Measurements from ENCODE around the gene FOXG1.
A peak's percentile ranks its signal among the peaks of the same experiment; 100 is the strongest.

The FOXG1 gene

DNA sequence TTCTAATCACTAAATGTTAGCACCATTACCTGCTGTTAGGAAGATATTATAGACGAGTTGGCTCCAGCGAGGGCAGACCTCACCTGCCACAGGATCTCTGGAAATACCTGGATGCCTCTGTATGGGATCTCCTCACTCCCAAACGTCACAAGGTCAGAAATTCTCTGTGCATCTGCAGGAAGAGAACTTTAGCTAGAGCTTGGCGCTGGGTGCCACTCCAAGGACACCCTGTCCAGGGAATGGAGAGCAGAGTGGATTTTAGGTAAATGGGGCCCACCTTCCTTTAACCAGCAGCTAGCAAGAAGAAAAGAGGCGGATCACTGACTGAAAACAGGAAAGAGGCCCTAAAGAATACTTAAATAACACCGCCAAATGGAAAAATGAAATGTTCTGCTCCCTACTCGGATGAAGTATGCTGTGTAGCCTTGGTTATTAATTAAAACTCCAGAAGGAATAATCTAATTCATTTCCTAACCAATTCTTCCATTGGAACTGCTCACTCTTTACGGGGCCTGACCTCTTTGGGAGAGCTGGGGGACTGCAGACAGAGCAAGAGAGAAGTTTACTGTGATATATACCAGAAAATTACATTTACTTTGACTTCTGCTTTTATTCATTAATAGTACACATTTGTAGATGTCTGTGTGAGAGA is 4.2 kb upstream of the FOXG1 start:
- peak in 1 of 2 experiments; percentile 63 for DNase-seq

DNA sequence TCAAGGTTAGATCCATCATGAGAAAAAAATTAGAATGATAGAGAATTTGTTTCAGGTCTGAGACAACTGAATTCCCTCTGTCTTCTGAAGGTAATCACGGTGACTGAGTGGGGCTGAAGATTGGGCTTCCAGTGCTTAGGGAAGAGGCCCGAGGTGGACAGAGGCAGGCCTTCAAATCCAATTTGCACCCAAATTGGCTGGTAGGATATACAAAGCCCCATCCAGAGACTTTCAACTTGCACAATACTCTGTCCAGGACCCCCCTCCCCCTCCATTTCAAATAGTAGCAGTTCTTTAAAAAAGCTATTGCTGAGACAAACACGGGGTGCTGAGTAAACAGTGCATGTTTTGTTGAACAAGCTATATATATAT is 3.6 kb upstream of the FOXG1 start:
- peak in 1 of 2 experiments; percentile 29 for DNase-seq

DNA sequence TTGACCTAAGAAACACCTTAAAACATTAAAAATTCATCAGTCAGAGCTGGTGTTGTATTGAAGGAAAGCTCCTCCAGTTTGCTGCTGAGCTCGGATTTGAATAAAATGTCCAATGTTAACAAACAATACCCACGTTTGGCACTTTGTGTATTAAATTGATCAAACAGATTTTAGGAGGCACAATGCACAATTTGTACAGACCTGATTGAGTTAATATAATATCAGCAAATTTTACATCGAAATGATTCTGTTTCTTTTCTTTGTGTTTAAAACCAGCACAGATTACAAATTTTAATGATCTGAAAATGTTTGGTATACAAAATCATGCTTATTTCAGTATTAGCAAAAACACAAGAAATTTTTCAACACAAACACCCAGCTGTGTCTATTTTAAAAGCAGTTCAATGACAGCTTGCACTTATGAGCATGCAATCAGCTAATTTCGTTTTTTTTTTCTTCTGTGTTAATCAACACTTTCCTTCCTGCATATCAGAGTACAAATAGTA is 2.8 kb upstream of the FOXG1 start:
- DNase-seq: no peak

DNA sequence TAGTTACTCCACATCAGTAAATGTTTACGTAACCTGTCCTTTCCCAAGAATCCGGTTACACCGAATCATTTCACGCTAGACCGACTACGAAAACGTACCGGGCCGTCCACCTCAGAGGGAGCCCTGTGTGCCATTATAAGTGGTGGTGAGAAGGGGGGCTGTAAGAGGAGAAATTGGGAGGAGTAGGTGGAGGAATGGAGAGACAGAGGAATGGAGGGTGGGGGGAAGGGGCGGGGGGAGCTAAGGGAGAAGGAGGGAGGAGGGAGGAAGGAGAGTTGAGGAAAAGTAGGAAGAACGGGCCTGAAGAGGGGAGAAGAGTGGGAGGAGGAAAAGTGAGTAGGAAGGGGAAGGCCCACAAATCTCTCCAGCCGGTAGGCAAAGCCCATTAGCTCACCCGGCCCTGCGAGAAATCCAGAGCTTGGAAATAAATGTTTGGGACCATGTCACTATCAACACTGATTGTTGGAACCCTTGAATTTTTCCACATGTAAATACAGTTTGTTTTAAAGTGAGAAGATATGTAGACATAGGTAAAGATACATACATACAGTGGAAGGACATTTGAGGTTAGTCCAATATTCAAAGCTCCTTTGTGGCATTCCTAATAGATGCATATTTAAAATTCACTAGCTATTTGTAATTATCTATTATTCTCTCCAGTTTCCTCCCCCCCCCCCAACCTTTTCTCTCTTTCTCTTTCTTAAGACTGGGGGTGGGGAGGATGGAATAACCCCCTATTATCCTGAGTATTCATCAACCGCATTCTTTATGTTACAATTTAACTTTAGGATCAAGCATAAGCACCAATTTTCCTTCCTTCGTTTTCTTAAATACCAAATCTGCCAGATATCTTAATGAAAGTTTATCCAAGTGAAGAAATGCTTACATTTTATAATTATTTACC is 2.1 kb upstream of the FOXG1 start:
- DNase-seq: peak; percentile 83 to 95

DNA sequence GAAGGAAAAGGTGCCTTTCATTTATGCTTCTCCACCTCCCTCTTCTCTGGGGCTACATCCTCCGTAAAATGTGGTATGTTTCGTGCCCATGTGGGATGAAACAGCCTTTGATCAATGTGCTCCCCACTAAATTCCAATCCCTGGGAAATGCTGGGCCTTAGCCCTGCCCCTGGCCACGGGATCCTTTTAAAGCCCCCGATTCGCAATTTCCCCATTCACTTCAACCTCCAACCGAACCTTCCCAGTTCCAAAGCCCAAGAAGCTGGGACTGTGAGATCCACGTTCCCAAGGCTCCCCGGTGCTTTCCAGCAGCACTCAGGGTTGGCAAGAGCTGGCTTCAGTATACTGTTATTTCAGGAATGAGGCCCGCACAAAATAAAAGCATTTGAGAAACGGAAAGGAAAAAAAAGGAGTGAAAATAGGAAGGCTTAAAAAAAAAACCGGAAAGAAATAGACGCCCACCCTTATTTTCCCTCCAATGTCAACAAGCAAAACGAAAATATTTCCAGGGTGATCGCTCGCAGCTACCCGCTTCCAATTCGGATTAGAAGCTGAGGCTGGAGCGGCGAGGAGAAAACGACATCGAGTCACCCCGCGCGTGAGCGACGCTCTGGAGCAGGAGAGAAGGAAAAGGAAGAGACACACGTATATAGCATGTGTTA is 1.3 kb upstream of the FOXG1 start:
- DNase-seq: peak in 1 of 2 experiments; percentile 74

DNA sequence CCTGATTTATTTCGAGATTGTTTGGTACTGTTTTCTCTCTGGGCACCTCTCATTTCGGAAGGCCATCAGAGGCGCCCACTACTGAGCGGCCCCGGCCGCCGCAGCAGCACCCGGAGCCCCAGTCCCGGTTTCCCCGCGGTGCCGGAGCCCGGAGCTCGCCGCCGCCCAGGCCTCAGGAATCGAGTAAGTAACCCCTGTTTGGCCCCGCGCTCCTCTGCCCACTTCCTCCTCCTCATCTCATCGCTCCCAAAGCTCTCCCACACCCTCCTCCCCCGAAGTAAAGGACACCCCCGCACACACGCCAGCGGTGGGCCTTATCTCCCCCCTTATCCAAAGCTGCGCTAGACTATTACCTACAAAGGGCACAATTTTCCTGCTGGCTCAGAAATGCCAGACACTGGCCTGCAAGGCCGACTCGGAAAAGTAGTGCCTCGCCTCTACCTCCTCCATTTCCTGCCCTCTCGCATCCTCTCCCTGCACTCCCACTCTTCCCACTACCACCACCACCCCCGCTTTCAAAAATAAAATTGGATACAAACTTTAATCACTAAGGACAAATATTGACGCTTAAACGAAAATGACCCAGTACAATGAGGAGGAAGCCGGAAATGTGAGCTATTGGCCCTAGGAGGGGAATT is 637 bp upstream of the FOXG1 start:
- DNase-seq: peak in 1 of 2 experiments; percentile 86

DNA sequence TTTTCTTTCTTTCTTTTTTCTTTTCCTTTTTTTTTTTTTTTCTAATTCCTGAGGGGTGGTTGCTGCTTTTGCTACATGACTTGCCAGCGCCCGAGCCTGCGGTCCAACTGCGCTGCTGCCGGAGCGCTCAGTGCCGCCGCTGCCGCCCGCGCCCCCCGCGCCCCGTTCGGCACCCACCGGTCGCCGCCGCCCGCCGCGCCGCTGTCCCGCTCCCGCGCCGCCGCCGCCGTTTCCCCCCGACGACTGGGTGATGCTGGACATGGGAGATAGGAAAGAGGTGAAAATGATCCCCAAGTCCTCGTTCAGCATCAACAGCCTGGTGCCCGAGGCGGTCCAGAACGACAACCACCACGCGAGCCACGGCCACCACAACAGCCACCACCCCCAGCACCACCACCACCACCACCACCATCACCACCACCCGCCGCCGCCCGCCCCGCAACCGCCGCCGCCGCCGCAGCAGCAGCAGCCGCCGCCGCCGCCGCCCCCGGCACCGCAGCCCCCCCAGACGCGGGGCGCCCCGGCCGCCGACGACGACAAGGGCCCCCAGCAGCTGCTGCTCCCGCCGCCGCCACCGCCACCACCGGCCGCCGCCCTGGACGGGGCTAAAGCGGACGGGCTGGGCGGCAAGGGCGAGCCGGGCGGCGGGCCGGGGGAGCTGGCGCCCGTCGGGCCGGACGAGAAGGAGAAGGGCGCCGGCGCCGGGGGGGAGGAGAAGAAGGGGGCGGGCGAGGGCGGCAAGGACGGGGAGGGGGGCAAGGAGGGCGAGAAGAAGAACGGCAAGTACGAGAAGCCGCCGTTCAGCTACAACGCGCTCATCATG is 654 bp downstream of the FOXG1 start:
- no peak for DNase-seq

DNA sequence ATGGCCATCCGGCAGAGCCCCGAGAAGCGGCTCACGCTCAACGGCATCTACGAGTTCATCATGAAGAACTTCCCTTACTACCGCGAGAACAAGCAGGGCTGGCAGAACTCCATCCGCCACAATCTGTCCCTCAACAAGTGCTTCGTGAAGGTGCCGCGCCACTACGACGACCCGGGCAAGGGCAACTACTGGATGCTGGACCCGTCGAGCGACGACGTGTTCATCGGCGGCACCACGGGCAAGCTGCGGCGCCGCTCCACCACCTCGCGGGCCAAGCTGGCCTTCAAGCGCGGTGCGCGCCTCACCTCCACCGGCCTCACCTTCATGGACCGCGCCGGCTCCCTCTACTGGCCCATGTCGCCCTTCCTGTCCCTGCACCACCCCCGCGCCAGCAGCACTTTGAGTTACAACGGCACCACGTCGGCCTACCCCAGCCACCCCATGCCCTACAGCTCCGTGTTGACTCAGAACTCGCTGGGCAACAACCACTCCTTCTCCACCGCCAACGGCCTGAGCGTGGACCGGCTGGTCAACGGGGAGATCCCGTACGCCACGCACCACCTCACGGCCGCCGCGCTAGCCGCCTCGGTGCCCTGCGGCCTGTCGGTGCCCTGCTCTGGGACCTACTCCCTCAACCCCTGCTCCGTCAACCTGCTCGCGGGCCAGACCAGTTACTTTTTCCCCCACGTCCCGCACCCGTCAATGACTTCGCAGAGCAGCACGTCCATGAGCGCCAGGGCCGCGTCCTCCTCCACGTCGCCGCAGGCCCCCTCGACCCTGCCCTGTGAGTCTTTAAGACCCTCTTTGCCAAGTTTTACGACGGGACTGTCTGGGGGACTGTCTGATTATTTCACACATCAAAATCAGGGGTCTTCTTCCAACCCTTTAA is 1.5 kb downstream of the FOXG1 start:
- DNase-seq: peak in 1 of 2 experiments; percentile 64

DNA sequence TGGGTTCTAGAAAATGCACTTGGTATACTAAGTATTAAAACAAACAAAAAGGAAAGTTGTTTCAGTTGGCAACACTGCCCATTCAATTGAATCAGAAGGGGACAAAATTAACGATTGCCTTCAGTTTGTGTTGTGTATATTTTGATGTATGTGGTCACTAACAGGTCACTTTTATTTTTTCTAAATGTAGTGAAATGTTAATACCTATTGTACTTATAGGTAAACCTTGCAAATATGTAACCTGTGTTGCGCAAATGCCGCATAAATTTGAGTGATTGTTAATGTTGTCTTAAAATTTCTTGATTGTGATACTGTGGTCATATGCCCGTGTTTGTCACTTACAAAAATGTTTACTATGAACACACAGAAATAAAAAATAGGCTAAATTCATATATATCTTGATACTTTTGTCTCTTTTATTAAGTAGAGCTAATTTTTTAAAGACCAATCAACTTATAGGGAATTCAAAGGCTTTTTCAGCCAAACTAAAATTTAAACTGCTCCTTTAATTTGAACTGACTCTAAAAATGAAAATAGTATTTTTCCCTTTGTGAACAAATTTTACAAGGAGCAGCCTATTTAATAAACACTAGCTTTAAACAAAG is 2.8 kb downstream of the FOXG1 start:
- no peak for DNase-seq

DNA sequence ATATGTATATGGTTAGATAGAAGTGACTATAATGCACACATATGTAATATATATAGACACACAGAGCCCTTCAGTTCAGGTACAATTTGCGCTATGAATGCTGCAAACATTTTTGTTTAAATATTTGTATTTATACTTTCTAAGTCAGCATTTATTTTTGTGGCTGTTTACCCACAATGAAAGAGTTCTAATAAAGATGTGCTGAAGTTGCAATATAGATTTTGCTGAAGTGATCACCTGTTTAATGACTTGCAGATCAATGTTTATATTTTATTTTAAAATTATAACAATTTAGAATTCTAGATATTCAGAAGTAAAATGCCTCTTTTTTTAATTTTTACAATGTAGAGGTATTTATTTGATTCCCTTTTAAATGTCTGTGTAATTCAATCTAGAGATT is 3.5 kb downstream of the FOXG1 start:
- no peak for DNase-seq

DNA sequence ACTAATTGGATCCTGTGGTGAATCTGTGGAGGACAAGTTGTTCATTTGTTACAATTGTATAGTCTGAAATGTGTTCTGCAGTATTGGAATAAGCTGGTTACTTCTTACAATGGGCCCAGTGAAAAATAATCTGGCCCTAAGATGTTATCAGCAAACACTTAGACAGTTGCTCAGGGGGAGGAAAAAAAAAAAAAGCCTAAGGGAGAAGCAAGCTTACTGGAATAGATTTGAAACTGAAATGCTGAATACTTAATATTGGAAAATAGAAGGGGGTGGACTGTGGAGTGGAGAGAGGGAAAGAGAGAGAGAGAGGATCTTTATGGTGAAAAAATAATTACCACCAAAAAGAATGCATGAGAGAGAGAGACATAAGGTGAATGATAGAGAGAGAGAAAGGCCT is 4.0 kb downstream of the FOXG1 start:
- DNase-seq: peak in 1 of 2 experiments; percentile 37

DNA sequence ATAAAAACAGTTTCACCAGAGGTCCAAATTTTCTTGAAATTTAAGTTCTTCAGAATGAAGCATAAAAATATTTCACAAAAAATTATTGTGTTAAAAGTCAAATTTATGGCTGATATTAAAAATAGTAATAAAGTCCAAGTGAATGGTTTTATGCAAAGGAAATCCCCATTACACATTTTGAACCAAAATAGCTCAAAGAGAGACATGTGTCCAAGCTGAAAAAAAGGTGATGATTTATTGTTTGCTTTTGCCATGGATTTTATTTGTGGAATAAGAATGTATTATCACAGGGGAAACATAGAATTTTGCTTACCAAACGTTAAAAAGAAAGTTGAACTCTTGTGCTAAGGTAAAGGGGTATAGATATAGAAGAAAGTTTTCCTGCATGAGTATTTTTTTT is 4.6 kb downstream of the FOXG1 start:
- peak in 1 of 2 experiments; percentile 44 for DNase-seq

DNA sequence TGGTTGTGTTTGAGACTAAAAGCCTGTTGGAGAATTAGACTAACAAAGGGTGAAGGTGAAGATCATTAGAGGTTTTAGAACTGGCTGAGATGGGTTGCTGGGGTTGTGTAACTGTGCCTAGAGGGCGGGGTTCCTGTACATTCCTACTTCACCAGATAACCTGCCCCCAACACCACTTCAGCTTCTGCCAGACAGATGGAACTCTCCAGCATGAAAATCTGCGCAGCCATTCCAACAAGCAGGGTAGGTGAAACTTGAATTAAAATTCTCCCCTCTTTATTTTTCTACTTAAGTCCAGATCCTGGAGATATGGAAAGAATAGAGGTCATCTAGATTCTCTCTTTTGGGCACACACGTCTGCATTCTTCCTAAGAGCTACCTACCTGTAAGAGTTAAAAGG is 6.0 kb downstream of the FOXG1 start:
- peak; percentile 73 to 85 for DNase-seq

DNA sequence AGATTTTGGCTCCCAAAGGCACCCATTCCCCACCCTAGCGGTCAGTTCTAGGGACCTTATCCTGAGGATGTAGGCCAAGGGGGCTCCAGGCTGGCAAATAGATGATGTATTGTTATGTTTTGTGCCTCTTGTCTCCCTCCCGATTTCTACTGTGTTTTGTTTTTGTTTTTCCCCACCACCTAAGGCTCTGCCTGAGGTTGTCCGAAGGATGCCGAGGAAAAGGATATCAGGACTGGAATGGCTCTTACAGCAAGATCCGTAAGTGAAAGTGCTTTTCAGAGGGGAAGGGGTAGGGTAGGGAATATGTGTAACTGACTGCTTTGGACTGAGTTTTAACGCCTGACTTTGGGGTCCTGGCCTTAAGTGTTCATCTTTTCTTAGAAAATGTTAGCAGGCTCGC is 6.6 kb downstream of the FOXG1 start:
- peak in 1 of 2 experiments; percentile 62 for DNase-seq

DNA sequence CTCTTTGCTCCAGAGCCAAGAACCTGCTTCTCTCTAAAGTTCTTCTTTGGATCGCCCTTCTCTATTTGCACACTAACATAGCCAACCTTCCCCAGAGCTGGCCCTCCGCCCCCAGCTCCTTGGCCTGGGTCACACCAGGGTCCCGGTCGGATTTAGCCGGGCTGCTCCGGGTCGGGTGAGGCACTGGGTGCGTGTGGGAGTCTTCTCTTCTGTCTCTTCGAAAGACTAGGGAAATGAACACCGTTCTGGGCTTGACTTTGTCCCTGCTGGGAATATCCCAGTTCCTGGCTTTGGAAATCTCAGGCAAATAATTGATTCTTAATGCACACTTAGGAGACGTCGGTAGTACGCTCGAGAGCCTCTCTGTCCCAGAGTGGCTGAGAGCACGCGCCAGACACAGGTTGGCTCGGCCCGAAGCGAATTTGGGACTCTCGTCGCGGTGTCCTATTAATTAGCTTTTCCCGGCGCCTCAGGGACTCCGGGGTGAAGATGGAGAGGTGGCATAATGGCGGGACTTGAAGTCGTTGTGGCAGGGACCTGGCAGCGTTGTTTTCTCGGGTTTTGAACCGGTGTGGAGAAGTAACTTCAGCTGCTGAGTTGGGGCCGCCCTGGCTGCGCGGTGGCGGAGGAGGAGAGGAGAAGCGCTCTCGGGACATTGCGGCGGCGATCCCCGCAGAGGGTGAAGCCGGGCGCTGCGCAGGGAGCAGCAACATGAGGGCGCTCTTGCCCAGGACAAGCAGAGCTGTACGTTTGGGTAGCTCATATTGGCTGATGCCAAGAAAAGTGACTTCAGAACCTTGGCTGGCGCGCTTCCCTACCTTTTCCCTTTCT is 7.5 kb downstream of the FOXG1 start:
- peak; percentile 64 to 75 for DNase-seq

DNA sequence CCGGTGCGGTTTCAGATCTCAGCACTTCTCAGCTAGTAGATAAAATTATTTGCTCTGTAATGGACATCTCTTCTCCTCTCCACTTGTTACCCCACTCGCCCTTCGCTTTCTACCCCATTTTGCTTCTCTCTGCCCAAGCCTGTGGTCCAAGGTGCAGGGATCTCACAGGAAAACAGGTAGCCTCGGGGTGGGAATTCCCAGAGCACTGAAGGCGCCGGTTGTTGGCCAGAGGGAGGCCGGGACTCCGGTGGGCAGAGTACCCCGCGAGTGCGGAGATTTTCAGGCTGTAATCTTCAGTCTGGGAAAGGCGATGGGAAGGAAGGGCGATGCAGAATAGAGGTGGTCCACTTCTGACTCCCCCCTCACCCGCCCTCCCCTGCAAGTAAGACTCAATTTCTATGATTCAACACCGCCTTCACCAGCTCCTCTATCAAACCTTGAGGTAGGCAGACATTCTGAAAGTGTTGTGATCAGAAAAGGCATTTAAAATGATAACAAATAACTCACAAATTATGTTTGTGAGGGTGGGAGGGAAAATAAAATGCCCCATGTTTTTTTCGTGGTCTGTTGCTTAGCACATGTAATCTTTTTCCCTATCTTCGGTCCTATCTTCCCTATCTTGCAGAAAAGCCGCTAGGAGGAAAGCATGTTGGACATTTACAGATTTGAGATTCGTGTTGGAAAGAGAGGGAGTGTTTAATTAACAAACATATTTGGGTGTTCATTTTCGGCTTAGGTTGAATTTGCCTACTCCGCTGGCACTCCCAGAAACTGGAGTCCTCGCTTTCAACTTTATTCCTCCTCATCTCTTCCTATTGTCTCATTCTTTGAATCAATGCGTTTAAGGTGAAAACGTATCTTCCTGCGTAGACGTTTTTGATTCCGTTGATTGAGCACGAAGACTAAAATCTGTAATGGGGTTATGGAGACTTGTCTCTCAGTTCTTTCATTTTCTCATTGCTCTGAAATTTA is 8.5 kb downstream of the FOXG1 start:
- peak in 1 of 2 experiments; percentile 46 for DNase-seq

DNA sequence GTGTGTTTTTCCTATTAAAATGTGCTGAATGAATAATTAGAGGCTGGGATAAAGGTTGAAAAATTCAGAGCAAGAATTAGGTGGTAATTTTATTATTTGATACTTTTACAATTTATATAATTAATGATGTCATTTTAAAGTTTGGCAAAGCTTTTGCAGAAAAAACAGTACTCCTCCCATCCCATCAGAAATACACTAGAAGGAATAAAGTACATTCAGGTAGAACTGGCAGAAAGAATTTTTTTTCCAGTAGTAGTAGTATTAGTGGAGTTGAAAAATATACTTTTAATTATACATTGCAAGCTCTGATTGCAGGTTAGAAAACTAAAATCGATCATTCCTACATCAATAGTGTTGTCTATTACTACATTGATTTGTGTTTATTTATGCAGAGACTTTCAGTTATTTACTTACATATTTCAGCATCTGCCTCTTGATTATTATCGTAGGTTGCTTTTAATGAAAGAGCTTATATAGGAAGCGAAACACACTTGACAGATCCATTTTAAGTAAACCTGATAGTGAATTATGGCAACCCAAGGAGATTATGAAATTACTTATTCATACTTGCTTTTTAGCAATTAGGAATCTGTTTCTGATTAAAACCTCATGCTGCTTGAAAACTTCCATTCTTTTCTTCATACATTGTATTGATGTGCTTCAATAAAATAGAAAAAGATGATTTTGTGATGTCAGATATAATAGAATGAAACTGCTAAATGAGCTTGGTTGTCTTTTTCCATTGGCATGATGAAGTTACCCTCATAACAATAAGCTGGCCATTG is 10.1 kb downstream of the FOXG1 start:
- no peak for DNase-seq

Measured in NCI-H187 (cell line).